Epidermal melanocyte (primary cell): Measurements from ENCODE around the gene C1orf74.
A peak's percentile ranks its signal among the peaks of the same experiment; 100 is the strongest.

Experiments
- DNase-seq: peaks from one replicate; pipeline ENCODE4 v3.0.0; 2011; ENCODE audit warnings: low spot score; ENCODE audit not compliant: insufficient read length

Gene C1orf74

DNA sequence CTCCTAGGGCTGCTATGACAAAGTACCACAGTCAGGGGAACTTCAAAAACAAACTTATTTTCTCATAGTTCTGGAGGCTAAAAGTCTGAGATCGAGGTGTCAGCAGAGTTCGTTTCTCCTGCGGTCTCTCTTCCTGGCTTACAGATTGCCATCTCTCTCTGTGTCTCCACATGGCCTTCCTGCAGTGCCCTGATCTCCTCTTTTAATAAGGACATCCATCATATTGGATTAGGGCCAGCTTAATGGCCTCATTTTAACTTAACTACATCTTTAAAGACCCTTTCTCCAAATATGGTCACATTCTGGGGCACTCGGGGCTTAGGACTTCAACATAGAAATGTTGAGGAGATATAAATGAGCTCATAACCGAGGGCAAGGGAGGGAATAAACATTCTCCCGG lies 12.2 kb downstream of the C1orf74 start:
- DNase-seq, result no peak

DNA sequence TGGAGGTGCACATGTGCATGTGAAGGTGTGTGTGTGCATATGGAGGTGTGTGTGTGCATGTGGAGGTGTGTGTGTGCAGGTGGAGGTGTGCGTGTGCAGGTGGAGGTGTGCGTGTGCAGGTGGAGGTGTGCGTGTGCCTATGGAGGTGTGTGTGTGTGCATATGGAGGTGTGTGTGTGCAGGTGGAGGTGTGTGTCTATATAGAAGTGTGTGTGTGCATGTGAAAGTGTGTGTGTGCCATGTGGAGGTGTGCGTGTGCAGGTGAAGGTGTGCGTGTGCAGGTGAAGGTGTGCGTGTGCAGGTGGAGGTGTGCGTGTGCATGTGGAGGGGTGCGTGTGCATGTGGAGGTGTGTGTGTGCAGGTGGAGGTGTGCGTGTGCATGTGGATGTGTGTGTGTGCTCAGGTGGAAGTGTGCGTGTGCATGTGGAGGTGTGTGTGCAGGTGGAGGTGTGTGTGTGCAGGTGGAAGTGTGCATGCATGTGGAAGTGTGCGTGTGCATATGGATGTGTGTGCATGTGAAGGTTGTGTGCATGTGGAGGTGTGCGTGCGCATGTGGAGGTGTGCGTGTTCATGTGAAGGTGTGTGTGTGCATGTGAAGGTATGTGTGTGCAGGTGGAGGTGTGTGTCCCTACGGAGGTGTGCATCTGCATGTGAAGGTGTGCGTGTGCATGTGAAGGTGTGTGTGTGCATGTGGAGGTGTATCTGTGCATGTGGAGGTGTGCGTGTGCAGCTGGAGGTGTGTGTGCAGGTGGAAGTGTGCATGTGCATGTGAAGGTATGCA lies 13.5 kb downstream of the C1orf74 start:
- DNase-seq, result no peak

DNA sequence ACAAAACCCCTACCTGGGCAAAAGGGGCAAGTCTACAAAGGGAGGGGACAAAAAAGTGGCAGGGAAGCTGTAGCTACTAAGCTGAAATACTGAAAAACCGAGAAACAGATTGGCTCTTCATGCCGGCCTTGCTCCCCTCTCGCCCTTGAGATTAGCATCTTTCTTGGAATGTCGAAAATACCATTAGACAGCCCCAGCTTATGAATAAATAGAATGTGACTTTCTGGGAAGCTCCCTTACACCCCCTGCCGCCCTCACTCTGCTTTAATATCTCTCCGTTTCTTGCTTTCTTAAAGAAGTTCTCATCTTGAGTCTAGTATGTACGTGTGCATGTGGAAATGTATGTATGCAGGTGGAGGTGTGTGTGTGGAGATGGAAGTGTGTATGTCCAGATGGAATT lies 14.4 kb downstream of the C1orf74 start:
- DNase-seq, result no peak

DNA sequence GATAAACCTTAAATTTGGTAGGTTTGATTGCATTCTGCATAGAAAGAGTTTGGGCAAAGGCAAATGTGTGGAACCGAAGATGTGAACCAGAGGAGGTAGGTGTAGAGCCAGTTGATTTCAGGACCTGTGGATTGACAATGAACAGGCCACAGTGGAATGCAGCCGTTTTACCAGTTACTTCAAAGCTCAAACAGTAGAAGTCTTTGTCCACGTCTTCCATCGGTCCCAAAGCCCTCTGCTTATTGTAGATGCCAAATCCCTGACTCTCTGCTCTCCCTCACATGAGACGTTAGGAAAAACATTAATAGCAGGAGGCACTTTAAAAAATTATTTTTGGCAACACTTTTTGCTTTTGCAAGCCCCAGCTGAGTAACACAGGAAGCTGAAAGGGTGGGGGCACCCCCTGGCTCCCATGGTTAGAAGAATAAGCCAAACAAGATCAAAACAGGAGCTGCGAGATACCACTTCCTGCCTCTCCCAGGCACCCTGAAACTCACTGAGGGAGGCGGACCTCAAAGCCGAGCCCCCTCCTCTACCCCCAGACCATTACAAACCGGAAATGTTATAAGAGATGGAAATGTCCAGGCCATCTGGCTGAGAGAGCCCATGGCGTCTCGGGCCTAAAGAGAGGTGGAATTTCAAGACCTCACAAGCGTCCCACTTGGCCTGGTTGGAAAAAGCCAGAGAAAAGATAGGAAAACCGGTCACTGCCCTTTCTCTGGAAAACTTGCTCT lies 15.0 kb downstream of the C1orf74 start:
- DNase-seq, result peak; percentile 45

DNA sequence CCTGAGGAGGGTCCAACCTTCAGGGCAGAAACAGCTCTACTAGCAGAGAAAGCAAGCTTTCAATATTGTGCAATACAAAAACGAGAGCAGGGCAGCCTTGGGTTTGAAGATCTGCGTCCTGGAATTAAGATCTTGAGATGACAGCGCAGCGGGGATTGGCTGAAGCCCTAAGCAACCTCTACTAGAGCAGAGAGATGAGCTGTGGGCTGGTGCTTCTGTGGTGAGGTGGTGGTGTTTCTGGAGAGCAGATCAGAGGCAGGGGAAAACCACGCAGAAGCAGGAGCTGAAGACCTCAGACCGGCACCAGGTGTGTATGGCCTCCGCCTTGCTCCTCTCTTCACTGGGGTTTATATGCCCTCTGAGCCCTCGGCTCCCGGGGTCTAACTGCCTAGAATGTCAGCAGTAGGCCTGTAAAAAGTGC lies 16.0 kb downstream of the C1orf74 start:
- no peak for DNase-seq

DNA sequence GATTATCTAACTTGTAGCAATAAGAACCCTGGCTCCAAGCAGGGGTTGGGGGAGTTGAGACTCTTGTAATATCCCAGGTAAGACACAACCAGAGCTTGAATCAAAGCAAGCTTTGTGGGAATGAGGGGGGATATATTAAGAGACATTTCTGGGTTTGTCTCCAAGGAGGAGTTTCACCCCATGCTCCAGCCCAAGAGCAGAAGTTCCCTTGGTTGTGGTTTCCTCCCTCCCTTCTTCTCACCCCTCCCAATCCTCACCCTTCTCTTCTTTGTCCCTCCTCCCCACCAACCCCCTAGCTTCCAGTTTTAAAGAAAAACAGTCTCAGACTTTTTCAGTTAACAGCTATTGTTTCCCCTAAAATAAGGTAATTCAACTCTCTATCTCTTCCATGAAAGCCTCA lies 16.7 kb downstream of the C1orf74 start:
- DNase-seq, result no peak

DNA sequence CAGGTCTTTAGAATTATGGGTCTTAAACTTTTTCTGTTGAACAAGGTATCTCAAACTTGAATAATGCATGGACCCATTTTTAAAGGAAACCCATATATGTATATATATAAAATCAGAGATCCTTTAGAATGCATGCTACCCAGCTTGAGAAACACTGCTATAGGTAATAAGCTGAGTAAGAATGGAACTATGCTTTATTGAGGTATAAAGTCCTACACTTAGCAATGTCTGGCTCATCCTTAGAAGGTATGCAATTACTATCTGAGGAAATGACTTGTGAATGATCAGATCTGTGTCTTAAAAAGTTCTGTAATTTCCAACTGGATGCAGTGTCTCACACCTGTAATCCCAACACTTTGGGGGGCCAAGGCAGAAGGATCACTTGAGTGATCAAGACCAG lies 17.3 kb downstream of the C1orf74 start:
- no peak for DNase-seq

DNA sequence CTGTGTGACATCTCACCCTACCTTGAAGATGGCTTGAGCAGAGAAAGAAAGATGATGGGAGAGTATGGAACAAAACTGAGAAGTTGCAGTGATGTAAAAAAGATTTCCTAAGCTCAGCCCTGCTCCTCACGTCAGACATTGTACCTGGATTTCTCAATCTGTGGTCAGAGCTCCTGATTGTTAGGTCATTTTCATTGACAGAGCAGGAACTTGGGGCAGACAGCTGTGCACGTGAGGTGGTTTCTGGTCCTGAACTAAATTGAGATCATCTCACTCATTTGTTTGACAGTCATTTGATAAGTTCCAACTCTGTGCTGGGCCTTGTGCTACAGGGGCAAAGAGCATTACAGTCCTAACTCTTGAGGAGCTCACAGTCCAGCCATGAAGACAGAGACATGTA lies 18.3 kb downstream of the C1orf74 start:
- no peak for DNase-seq

DNA sequence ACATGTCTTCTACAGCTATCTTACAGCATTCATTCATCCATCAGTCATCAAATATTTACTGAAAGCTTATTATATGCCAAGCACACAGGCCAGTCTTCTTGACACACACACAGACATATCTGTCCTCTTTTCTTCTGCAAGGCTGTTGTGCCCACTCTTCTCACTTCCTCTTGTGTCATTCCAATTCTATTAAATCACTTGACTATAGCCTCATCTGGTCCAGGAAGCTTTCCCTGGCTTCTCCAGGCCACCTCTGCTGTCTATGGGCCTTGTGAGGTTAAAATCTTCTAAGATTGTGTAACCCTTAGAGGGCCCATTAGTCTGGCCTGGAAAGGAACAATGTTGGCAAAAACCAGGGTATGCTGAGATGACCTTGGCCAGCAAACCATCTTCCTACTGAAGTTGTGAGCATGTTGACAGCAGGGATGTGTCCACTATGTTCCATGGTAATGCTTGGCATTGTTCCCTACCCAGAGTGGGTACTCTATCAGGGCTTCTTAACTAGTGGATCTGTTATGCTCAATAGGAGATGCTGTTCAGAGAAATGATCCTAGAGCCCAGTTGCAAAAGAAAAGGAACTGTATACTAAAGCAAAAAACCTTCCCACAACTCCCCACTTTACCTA lies 23.2 kb downstream of the C1orf74 start:
- DNase-seq, result no peak

DNA sequence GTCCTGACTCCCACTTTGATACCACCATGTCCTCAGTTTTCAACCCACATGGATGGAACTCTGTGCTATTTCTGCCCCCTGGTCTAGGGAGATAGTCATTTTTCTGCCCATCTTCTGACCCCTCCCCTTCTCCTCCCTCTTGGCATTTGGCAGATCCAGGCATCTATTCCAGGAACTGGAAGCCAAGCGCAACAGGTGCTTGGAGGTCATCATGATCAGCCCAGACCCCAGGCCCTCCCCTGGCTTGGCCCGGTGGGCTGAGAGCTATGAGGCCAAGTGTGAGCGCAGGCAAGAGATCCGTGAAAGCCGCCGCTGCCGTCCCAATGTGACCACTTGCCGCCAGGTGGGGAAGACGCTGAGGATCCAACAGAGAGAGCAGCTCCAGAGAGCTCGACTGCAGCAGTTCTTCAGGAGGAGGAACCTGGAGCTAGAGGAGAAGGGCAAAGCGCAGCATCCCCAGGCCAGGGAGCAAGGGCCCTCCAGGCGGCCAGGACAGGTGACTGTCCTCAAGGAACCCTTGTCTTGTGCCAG lies 24.5 kb downstream of the C1orf74 start:
- DNase-seq, result no peak

DNA sequence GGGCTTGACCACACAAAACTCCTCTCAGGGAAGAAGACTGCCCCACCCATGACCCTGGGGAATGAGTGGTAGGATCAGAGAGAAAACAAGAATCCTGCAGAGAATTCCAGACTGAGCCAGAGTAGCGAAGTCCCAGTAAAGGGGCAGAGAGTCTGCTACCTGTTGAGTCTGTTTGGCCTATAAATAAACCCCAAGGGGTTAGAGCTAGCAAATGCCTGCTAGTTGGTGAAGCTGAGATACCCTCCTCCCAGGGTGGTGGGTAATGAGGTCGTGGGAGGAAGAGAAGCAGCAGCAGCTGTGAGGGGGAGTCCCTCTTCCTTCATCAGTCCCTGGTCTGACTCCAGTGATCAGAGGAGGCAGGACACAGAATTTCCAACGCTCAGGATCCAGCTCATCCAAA lies 26.0 kb downstream of the C1orf74 start:
- DNase-seq, result no peak

DNA sequence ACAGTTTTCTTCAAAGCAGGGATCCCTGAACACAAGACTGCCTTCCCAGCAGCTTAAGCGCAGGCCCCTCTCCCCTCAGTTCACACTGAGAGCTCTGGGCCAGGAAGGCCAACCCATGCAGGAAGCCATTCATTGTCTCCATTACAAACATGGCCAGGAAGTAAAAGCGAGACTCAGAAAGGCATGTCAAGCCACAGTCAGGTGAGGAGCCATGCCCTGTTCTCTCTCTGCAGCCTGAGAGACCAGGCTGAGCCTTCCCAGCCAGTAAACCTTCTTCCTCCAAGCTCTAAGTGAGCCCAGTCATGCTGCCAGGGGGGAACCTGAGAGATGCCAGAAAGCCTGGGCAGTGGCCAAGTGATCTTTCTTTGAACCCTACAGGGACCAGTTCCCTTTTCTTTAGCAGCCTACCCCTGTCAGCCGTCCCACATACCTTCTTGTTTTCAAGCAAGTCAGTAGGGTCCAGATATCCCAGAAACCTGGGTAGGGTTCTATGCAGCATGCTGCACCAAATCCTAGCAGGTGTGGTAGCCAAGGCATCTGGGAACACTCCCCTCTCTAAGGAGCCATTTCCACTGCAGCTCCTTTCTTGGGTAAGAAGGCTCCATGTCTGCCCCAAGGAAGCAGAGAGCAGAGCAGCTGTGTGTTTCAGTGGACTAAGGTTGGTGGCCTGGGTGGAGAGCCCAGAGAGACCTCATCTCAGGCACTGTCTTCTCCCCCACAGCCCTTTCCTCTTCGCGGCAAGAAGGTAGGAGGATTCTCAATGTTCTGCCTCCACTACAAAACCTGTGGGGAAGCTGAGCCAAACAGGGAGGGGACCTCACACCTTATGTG lies 27.5 kb downstream of the C1orf74 start:
- DNase-seq, result no peak

DNA sequence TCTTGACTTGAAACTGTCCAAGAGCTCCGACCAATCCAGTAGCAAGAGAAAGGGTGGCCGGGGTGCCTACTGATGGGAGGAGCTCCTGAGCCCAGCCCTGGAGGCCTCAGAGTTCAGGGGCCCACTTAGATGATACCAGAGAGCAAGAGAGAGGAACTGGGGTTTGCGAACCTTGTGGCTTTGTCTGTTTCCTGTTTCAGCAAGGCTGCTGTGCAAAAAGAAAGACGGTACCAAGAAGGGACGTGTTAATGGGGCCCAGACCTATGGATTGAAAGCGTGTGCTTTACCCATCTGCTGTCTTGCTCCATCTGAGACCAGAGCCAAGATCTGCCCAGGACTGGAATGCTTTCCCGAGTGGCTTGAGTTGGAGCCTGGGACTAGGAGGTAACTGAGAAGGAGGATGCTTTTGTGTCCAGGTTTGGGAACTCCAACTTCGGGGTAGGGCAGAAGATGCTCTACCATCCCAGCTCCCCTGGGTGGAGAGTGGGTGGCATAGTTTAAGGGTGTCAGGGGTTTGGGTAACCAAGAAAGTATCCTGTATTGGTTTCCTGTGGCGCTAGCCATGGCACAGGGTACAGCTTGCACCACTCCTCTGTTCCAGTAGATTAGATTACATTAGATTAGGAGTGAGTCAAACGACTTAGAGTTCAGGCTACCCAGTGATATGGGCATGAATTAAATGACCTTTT lies 28.3 kb downstream of the C1orf74 start, which contains the start of gene TRAF3IP3:
TSS of gene TRAF3IP3 (plus strand) at position 128 of the 689 bp plus-strand sequence. CDS start 3,987 bp downstream, outside the sequence.
- DNase-seq, result no peak

DNA sequence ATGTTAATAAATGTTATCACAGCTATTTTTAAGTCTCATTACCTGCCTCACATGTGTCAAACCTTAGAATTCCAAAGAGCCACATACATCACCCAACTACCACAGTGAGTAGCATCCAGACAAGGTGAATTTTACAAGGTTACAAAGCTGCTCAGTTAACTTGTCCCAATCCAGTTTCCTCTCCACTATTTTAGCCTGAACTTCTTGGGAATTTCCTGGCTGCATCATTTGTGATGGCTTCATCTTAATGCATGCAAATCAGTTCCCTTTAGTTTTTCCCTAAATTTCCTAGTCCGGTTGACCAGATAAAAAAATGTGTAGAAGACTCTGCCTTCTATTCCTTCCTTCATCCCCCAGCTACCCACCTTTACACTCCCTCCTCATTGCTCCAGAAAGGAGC lies 29.1 kb downstream of the C1orf74 start:
- no peak for DNase-seq

DNA sequence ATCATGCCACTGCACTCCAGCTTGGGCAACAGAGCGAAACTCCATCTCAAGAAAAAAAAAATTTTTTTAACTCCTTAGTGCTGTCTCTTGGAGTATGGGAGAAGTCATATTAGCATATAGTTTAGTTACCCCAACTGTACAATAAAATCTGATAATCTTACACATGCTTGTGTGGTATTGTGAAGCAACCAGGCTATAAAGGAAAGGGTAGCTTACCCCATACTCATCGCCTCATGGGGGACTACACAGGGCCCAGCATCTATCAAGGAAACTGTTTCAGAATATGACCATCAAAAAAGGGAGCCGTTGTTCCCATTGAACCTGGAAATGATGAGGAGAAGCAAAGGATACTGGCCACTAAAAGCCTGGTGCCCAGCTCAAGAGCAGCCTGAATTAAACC lies 31.5 kb downstream of the C1orf74 start:
- DNase-seq, result no peak

DNA sequence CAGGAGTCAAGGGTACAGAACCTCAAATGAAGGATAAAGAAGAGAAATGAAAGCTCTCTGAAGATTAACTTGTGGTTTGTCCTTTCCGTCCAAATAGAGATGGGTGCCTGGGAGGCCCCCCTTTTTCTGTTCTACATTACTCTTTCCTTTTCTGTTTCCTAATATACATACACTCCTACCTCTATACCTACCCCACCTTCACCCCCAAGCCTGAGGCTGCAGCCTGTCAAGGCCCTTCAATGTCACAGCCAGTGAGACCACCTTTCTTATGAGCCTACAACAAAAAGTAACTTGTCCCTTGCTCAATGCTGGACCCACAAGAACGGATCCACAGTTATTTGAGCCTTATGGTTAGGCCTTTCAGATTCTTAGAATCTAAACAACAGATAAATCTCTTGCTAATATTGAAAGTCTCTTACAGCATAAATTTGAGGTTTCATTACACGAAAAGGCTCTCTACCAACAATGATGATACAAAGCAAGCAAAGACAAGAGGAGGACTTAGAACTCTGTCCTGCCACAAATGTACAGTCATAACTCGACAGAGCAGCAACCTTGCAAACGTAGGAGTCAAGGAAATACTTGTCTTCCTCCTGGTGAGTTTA lies 32.6 kb downstream of the C1orf74 start:
- no peak for DNase-seq

DNA sequence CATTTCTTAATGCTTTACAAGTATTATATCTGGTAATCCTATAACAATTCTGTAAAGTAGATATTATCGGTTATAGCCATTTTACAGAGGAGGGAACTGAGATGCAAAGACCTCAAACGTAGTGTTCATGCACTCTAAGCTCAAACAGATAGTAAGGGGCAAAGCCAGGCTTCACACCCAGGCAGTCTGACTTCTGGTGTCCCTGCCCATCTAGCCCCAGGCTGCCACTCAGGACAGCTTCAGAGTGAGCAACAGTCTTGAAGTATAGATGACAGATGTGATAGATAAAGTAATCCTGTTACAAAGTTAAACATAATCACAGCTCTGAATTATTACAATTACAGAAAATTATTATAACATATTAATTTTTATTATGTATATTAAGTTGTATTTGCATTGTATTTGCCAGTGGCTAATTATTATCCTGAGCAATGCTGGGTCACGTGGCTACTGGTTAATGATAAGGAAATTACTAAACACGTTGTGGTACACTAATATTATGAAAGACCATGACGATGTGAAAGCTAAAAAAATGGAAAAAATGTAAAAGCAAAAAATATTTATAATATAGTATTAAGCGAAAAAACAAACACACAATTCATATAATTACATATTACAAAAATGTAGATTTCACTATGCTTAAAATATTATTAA lies 34.6 kb downstream of the C1orf74 start:
- DNase-seq, result no peak

DNA sequence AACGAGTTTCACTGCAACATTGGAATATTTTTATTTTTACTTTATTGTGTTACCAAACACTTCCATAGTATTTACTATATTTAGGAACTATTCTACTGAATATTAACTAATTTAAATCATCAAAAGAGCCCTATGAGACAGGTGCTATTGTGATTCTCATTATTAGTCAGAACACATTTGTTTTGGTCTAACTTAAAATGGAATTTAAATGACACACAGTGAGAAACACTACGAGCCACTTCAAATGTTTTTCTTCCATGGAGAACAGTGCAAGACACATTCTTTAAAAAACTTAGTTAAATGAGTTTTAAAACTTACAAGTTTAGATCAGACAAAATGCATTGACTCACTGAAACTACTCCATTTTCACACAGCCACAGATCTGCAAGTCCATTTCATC lies 35.2 kb downstream of the C1orf74 start:
- DNase-seq, result no peak

DNA sequence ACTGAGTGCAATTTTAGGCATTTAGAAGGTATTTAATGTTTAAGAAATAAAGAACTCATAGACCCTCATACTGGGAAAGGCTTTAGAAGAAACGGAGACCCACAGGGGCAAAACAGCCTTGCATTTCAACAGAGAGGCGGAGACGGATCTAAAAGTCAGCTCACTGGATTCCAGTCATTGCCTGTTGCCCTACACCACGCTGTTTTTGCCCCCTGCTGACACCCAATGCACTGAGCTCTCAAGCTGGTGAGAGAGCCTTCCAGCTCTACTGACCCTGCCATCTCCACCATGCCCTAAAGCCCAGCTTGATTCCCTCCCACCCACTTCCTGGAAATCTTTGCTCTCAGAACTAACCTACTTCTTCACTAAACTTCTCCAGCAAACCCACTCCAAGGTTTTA lies 35.7 kb downstream of the C1orf74 start:
- DNase-seq, result no peak
